Measurements from ENCODE around the gene DISP3. TPM values are rescaled to one million over a fixed set of nuclear protein-coding genes. Genes with fewer than 3 reads are reported as not detected.

Gene DISP3
- total and polyA plus RNA-seq, 11 donors: 0.03 to 0.45 (median 0.12) TPM; not detected in 5

DNA sequence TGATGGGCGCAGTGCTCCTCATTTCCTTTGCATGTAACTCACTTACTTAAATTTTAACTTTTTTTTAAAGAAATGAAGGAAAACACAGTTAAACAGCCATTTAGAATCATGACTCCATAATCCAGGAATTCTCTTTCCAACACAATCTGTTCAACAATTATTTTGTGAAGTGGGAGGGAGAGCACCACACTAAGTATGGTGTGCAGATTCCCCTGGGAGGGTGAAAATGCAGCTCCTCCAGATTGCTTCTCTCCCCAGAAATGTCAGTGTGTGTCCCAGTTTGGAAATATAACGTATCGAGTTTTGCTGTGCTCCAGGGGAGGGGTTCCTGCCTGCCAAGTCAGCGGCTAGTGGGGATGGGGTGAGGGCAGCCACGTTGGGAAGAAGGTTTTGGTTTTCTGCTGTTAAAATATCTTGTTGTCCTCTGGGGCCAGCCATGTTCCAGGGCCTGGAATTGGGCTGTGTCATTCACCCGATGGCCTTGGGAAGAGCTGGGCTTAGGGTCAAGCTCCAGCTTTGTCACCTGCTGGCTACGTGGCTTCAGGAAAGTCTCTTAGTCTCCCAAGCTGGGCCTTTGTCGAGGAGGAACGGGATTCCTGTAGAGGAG is 17.3 kb upstream of the DISP3 start:
- no peaks in the 10 kb centered on the region for H3K9me3 ChIP-seq
- no peak overlapping the region for H3K4me3 ChIP-seq
- DNase-seq (no peak), ATAC-seq (no peak)
- no peaks in the 10 kb centered on the region for H3K36me3 ChIP-seq
- peaks cover 0 to 36% (median 13%) of the 10 kb centered on the region in 9 donors for H3K27me3 ChIP-seq
- no peak for TF ChIP-seq POLR2A (IDR thresholded peaks at IDR 0.05)
- TF ChIP-seq, protein P1, sequence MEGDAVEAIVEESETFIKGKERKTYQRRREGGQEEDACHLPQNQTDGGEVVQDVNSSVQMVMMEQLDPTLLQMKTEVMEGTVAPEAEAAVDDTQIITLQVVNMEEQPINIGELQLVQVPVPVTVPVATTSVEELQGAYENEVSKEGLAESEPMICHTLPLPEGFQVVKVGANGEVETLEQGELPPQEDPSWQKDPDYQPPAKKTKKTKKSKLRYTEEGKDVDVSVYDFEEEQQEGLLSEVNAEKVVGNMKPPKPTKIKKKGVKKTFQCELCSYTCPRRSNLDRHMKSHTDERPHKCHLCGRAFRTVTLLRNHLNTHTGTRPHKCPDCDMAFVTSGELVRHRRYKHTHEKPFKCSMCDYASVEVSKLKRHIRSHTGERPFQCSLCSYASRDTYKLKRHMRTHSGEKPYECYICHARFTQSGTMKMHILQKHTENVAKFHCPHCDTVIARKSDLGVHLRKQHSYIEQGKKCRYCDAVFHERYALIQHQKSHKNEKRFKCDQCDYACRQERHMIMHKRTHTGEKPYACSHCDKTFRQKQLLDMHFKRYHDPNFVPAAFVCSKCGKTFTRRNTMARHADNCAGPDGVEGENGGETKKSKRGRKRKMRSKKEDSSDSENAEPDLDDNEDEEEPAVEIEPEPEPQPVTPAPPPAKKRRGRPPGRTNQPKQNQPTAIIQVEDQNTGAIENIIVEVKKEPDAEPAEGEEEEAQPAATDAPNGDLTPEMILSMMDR (IDR thresholded peaks at IDR 0.05): no peak
- 51 to 61% (median 57%) methylated on average over 9 of the region's 9 CpGs for WGBS, 4 donors
- H3K4me1 ChIP-seq: peaks cover 0 to 9% (median 0%) of the 10 kb centered on the region in 12 donors
- intact Hi-C loops (cut with DNase I): no loop called here
- H3K27ac ChIP-seq: no peak overlapping the region

DNA sequence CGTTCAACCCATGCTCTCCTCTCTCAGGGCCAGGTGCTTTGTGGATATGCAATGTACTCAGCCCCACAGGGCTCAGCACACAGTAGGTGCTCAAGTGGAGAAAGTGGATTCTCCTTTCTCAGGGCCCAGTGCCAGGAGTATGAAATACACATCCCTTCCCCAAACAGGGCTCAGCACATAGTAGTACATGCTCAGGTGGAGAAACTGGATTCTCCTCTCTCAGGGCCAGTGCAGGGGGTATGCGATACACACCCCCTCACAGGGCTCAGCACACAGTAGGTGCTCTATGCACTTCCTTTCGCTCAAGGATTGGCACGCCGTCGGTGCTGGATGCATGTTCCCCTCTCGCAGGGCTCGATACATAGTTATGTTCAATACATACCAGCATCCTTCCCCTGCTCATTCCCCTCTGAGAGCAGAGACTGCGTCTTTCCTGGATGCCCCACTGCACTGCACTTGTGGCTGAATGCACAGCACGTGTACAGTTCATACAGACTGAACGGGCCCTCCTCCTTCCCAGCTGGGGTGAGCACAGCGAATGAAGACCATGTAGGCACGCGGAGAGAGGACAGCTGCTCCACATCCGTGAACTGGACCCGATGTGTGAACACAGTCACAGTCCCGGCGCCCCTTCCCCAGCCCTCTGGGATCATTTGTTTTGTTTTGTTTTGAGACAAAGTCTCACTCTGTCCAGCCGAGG is 16.6 kb upstream of the DISP3 start:
- intact Hi-C loops (cut with DNase I): no loop called here
- TF ChIP-seq, protein P1 (IDR thresholded peaks at IDR 0.05): no peak
- TF ChIP-seq POLR2A (IDR thresholded peaks at IDR 0.05): no peak
- ATAC-seq (no peak), DNase-seq (no peak)
- Histone ChIP-seq H3K9me3 (no peaks in the 10 kb centered on the region), H3K27ac (no peak overlapping the region), H3K4me3 (no peak overlapping the region), H3K36me3 (no peaks in the 10 kb centered on the region), H3K27me3 (peaks cover 0 to 36% (median 13%) of the 10 kb centered on the region in 9 donors), H3K4me1 (peaks cover 0 to 9% (median 0%) of the 10 kb centered on the region in 12 donors)
- 60 to 66% (median 62%) methylated on average over 15 to 19 of the region's 19 CpGs for WGBS, 4 donors

DNA sequence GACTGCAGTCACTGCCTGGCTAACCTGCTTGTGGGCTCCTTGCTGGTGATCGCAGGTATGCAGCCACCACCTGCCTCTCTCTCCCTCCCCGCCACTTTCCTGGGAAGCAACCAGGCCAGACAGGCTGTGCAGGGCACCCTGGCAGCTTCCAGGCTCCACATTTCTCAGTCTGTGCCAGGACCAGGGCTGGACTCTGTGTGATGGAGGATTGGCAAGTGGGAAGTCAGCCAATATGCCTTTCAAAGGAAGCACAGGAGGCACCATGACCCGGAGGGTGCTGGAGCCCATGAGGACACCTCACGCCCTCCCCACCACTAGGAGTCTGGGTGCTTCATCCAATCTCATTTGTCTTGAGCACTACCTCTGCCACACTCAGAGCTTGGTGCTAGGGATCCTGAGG is 15.8 kb upstream of the DISP3 start:
- peaks cover 0 to 9% (median 0%) of the 10 kb centered on the region in 12 donors for H3K4me1 ChIP-seq
- H3K9me3 ChIP-seq: no peaks in the 10 kb centered on the region
- TF ChIP-seq, protein P1 (IDR thresholded peaks at IDR 0.05): no peak
- no peak for TF ChIP-seq POLR2A (IDR thresholded peaks at IDR 0.05)
- DNase-seq (no peak), ATAC-seq (peak in 1 of 4 donors; percentile 30)
- H3K27ac ChIP-seq: no peak overlapping the region
- intact Hi-C loops (cut with DNase I): no loop called here
- H3K27me3 ChIP-seq: peaks cover 0 to 36% (median 8%) of the 10 kb centered on the region in 9 donors
- H3K36me3 ChIP-seq: no peaks in the 10 kb centered on the region
- 54 to 66% (median 60%) methylated on average over 2 to 4 of the region's 4 CpGs for WGBS, 4 donors
- no peak overlapping the region for H3K4me3 ChIP-seq

- no peak overlapping the region for H3K4me3 ChIP-seq
- TF ChIP-seq, protein P1 (IDR thresholded peaks at IDR 0.05): no peak
- no peak for TF ChIP-seq POLR2A (IDR thresholded peaks at IDR 0.05)
- intact Hi-C loops (cut with DNase I): no loop called here
- H3K27ac ChIP-seq: no peak overlapping the region
- H3K4me1 ChIP-seq: no peaks in the 10 kb centered on the region
- peaks cover 0 to 36% (median 7%) of the 10 kb centered on the region in 9 donors for H3K27me3 ChIP-seq
- ATAC-seq (no peak), DNase-seq (no peak)
- WGBS, 4 donors: 85 to 90% (median 86%) methylated on average over 6 of the region's 6 CpGs
- no peaks in the 10 kb centered on the region for H3K36me3 ChIP-seq
- H3K9me3 ChIP-seq: no peaks in the 10 kb centered on the region
Measured at GRCh38 chr1:11465307-11465706, 13.6 kb upstream of the DISP3 start.
